Mesothelial cell of epicardium (in vitro differentiated cells): ENCODE measurements around the gene VAC14. TPM values are rescaled to one million over a fixed set of nuclear protein-coding genes. Genes with fewer than 3 reads are reported as not detected.
A peak's percentile ranks its signal among the peaks of the same experiment; 100 is the strongest.

ENCODE experiments used
- DNase-seq, 2 experiments: peaks; one replicate each; pipeline ENCODE4 v3.0.0; 2021; ENCODE audit warnings: low spot score in 2 of 2; ENCODE audit not compliant: unreplicated experiment in 2 of 2
- H3K27ac Mint-ChIP-seq: 2 replicates; pipeline ENCODE4 v1.8.0; 2021; ENCODE audit warnings: mixed read lengths
- H3K27me3 Mint-ChIP-seq: 2 replicates; pipeline ENCODE4 v1.8.0; 2021; ENCODE audit warnings: low read depth, mixed read lengths
- H3K36me3 Mint-ChIP-seq: 2 replicates; pipeline ENCODE4 v1.8.0; 2021; ENCODE audit warnings: mixed read lengths
- H3K4me1 Mint-ChIP-seq: 2 replicates; pipeline ENCODE4 v1.8.0; 2021; ENCODE audit warnings: mixed read lengths
- H3K4me3 Mint-ChIP-seq: 2 replicates; pipeline ENCODE4 v1.8.0; 2021; ENCODE audit warnings: mild to moderate bottlenecking, moderate library complexity, mixed read lengths
- H3K9me3 Mint-ChIP-seq: 2 replicates; pipeline ENCODE4 v1.8.0; 2021; ENCODE audit warnings: mixed read lengths
- total RNA-seq: library from RNA; stranded (reverse); gene quantifications from 3 replicates; pipeline ENCODE4 v1.2.1, GENCODE V29; 2021
- TF ChIP-seq, protein P1 (sequence below): fragments of 200-600 bp; sonication (generic); IDR thresholded peaks from one replicate; pipeline ENCODE4 v1.5.0; 2021; ENCODE audit warnings: antibody characterized with exemption; ENCODE audit not compliant: unreplicated experiment

Gene VAC14
- total RNA-seq, 1 donor from 2014 or later: 39.1 TPM

DNA sequence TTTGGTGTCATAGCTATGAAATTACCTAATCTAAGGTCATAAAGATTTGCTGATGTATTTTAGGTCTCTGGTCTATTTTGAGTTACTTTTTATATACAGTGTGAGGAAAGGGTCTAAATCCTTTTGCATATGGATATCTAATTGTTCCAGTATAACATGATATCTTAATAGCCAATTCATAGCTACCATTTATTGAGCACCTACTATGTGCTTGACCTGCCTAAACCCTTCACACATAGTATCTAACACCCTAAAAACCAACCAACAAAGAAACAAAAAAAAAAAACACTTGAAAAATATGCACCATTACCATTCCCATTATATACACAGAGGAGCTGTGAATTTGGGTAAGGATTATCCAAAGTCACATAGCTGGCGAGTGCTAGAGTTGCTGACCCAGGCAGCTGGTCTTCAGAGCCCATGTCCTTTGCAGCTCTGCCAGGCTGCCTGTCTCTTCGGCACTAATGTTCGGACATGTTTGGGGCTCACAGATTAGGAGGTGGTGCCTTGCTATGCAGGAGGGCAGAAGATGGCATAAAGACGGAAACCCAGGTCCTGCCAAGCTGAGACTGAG, 66.3 kb downstream of the VAC14 start:
- Mint-ChIP-seq H3K36me3 (peaks cover 23% of the 10 kb centered on the region), H3K4me3 (no peak overlapping the region), H3K9me3 (peaks cover 7% of the 10 kb centered on the region), H3K27me3 (no peaks in the 10 kb centered on the region), H3K27ac (no peak overlapping the region), H3K4me1 (peaks cover 23% of the 10 kb centered on the region)
- no peak for DNase-seq
- TF ChIP-seq, protein P1, sequence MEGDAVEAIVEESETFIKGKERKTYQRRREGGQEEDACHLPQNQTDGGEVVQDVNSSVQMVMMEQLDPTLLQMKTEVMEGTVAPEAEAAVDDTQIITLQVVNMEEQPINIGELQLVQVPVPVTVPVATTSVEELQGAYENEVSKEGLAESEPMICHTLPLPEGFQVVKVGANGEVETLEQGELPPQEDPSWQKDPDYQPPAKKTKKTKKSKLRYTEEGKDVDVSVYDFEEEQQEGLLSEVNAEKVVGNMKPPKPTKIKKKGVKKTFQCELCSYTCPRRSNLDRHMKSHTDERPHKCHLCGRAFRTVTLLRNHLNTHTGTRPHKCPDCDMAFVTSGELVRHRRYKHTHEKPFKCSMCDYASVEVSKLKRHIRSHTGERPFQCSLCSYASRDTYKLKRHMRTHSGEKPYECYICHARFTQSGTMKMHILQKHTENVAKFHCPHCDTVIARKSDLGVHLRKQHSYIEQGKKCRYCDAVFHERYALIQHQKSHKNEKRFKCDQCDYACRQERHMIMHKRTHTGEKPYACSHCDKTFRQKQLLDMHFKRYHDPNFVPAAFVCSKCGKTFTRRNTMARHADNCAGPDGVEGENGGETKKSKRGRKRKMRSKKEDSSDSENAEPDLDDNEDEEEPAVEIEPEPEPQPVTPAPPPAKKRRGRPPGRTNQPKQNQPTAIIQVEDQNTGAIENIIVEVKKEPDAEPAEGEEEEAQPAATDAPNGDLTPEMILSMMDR: no peak

DNA sequence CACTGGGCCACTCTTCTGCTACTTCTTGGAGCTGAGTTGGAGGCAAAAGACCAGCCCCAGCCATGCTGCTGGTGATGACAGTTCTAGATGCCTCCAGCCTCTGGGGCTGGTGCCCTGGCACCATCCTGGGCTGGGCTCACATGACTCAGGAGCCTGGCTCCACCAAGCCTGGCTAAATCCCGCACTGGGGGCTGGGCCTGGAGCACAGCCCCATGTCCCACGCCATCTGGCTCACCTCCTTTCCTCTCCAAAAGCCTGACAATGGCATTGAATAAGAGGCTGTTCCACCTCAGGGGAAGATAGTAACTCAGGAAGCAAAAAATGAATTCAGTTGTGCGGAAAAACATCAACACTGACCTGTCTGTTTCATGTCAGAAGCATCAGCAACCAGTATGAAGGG, 70.0 kb downstream of the VAC14 start:
- Mint-ChIP-seq H3K27ac (no peak overlapping the region), H3K4me3 (no peak overlapping the region), H3K4me1 (peaks cover 19% of the 10 kb centered on the region), H3K27me3 (no peaks in the 10 kb centered on the region), H3K9me3 (peaks cover 7% of the 10 kb centered on the region), H3K36me3 (peaks cover 22% of the 10 kb centered on the region)
- TF ChIP-seq, protein P1: no peak
- DNase-seq: no peak

DNA sequence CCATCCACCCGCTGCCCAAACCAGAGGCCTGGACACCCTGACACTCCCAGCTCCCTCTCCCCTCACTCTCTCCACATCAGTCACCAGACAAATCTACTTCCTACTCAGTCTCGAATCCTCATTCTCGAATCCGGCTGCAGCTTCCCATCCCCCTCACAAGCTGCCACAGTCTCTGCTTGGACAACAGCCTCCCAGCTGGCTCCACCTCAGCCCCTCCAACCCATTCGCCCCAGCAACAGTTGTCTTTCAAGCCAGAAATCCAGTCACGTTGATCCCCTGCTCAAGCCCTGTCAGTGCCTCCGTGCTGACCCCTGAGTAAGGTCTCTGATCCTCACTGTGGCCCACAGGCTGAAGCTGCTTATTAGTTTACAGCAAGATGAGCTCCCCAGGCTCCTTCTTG, 70.9 kb downstream of the VAC14 start:
- TF ChIP-seq, protein P1: no peak
- peaks cover 22% of the 10 kb centered on the region for H3K36me3 Mint-ChIP-seq
- no peaks in the 10 kb centered on the region for H3K27me3 Mint-ChIP-seq
- H3K9me3 Mint-ChIP-seq: peaks cover 7% of the 10 kb centered on the region
- peaks cover 26% of the 10 kb centered on the region for H3K4me1 Mint-ChIP-seq
- no peak for DNase-seq
- peak overlapping the region; percentile 5 for H3K27ac Mint-ChIP-seq
- H3K4me3 Mint-ChIP-seq: no peak overlapping the region

DNA sequence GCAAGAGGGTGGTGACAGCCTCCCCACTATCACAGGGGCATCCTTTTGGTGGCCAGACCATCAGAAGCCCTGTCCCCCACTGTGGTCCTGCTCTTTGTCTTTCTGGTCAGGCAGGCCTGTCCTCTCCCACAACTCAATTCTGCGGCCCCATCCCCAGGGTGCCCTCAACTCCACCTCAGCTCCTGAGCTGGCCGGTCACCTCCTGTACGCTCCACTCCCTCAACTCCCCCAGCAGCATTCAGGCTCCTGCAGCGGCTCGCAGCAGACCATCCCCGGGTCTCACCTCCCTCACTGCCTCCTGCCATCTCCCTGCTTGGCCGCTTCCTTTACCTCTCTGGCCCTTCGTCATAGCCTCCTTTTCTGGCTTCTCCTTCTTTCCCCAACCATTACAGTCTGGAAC, 71.7 kb downstream of the VAC14 start:
- Mint-ChIP-seq H3K4me3 (no peak overlapping the region), H3K27ac (no peak overlapping the region), H3K36me3 (peaks cover 17% of the 10 kb centered on the region), H3K9me3 (peaks cover 7% of the 10 kb centered on the region), H3K4me1 (peaks cover 33% of the 10 kb centered on the region), H3K27me3 (no peaks in the 10 kb centered on the region)
- no peak for DNase-seq
- TF ChIP-seq, protein P1: no peak

DNA sequence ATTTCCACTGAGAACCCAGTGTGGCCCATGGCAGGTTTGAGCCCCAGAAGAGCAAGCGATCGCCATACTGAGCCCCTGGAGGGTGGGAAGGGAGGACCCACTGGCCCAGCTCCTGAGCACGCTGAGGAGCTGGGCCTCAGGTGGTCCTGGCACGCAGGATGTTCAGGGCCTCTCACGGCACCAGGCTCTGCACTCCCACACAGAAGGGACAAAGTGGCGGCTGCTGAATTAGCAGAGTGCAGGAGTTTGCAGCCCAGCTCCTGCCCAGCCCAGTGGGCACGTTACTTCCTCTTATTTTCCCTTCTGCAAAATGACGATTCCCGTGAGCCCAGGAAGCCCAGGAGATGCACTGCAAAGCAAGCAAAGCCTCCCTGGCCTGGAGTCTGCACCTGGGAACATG, 72.8 kb downstream of the VAC14 start:
- Mint-ChIP-seq H3K4me3 (no peak overlapping the region), H3K36me3 (peaks cover 17% of the 10 kb centered on the region), H3K9me3 (peaks cover 2% of the 10 kb centered on the region), H3K27me3 (no peaks in the 10 kb centered on the region), H3K4me1 (peaks cover 44% of the 10 kb centered on the region), H3K27ac (no peak overlapping the region)
- TF ChIP-seq, protein P1: no peak
- DNase-seq: no peak
